NOMO-1 treated with DMSO at 0.1 percent for 48 hours (cell line): ENCODE data around the gene AQP1.

ENCODE experiments used
- DNase-seq: peaks from one replicate; lab custom pipeline; 2025; ENCODE audit not compliant: unreplicated experiment; lab: John Stamatoyannopoulos, UW

Gene AQP1

DNA sequence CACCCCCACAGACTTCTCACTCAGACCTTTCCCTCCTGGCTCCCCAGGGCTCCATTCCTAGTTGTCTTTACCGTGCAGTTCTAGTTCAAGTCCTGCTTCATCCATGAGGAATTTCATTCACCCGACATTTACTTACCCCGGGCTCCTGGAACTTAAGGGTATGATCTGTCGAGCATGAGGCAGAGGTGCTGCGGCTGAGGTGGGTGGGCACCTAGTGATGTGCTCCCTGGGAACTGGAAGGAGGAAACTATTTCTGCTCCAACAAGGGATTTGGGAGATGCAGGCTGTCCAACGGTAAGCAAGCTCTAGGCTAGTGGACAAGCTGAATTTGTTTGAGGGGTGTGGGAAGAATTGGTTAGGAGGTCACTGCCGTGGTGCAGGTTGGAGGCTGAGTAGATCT lies 30.2 kb upstream of the AQP1 start:
- DNase-seq = no peak

DNA sequence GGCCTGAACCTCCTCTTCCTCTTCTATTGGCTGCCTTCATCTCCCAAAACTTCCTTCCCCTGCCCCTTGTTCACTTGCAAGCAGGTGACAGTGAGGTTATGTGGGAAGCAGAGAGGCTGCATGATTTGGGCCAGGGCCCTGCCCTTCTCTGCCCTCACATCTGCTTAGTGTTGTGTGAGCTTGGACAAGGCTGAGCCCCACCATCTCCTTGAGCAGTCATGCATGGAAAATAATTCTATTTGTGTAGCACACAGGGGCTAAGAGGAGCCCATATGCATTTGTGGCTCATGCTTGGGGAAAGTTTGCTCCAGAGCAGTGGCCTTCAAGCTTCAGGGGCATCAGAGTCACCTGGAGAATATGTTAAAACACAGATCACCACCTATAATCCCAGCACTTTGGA lies 26.8 kb upstream of the AQP1 start:
- DNase-seq = no peak

DNA sequence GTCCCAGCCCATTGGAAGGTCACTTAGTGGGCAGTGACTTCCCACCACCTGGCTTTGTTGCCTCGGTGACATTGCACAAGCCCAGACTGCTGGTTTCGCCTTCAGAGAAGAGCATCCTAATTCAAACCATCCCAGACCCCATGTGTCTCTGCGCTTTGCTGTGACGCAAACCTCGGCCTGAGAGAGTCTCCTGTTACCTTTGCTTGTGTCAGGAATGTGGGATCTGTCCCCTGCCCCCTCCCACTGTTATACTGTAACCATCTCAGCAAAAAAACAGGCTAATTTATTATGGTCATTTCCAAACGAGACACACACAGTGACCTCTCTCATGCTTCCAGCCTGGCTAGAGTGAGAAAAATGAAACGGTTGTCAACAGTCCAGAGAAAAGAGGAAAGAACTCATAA lies 25.0 kb upstream of the AQP1 start:
- DNase-seq = no peak

DNA sequence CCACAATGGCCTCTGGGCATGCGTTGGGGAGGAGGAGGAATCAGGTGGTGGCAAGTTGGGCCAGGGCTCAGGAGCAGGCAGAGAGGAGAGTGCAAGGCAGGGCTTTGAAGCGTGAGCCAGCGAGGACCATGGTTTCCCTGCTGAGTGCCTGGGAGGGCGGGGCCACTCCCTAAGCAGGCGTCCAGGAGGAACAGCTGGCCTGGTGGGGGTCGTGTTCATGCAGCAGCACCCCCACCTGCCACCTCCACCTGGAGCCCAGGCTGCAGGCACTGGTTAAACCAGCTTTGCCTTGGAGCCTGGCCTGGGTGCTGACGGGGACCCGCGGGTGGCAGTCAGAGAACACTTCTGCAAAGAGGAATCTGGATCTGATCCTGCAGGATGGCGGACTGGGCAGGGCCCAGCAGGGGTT lies 24.2 kb upstream of the AQP1 start:
- no peak for DNase-seq

DNA sequence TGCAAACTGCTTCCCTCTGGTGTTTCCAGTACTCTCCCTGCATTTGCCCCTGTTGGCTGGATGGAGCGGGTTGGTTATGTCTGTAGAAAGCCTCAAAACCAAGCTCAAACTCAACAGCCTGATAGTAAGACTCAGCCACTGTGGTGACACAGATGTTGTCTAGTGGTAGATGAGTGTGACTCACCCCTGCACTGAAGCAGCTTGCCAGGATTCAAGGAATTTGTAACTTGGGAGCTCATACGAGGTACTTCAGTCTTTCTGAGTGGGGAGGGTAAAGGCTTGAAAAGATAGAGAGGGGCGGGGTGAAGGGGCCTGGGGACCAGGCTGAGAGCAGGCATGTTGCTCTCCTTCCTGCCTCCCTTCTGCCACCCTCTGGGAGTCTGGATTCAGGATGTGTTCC lies 22.9 kb upstream of the AQP1 start:
- no peak for DNase-seq

DNA sequence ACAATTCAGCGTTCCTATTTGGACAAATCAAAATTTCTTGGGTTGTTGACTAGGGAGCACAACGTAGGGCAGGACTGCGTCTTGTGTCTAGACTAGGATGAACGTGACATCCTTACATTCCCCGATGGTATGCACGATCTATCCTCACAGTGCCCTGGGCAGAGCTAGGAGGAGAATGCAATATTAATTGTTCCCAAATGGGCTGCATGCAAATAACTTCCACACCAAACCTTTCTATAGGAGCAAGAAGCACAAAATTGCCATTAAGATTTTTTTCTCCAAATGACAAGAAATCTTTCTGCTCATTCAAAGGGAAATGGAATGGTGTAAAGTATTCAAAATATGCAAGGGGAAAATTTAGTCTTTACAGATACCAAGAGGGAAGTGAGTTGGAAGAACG lies 21.4 kb upstream of the AQP1 start:
- no peak for DNase-seq

DNA sequence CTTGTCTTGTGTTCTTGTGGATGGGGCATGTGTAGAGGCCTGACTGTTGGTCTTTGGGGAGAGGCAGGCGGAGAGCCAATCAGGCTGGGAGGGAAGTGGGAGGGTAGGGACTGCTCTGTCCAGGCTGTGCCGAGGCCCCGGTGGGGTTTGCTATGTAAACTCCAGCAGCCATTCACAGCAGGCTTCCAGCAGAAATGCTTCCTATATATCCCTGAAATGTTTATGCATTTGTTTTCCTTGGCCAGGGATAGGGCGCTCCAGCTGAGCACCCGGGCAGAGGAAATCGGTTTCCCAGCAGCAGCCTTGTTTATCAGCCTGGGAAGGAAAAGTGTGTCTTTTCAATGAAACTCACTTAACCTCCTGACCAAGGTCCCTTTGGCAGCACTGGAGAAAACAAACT lies 18.3 kb upstream of the AQP1 start:
- no peak for DNase-seq

DNA sequence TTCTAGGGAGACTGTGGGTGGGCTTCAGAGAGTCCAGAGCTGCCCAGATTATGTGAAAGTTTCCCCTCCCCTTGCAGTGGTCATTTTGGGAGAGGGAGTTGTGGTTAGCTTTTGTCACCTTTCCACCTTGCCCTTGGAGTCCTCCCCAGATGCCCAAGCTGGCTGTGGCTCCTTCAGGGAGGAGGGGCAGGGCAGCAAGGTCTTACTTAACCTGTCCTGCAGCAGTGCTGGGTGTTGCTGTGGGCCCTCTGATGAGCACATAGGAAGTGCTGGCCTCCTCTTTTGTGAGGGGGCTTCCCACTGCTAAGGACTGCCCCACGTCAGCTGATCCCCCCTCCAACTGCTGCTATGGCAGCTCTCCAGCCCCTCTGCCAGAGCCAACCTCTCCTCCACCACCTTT lies 17.6 kb upstream of the AQP1 start:
- DNase-seq = no peak

DNA sequence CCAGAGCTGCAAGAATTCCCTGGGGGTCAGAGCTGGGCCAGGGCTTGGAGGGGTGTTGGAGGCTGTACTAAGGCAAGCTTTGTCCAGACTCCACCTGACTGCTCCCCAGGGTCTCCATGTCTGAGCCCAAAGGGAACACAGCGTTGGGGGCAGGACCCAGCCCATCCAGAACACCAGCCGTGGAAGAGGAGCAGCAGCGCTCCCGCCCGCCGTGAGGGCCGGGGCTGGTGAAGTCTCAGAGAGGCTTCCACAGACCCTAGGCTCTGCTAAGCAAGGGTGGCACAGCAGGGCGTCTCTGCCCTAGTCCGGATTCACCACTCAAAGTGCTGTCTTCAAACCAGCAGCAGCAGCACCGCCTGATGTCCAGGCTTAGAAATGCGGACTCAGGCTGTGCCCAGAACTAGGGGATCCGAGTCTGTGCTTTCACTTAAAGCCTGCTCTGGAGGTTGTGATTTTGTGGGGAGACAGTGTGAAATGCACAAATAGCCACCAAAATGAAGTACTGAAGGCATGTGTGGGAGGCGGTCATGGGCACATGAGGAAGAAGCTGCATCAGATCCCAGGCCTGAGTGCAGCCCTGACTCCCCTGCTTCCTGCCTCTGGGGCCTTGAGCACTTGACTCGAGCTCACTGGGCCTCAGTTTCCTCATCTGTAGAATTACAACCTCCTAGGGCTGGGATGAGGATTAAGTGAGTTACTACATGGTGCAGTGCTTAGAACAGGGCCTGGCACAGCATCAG lies 16.6 kb upstream of the AQP1 start:
- no peak for DNase-seq

DNA sequence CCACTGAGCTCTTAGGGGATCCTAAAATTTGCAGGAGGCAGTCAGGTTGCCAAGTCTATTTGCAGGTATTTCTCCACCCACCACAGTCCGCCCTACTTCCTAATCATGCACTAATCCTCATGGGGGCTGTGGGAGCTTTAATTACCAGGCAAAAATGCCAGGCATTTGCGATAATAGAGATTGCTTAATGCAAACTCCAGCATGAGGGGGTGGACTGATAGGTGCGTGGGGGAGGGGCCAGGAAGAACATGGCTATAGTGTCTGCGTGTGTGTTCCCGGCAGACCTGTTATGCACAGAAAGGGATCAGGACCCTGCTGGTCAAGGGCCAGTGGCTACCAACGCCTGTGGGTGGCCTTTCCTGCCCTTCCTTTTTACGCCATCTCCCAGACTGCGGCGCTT lies 15.6 kb upstream of the AQP1 start:
- no peak for DNase-seq

DNA sequence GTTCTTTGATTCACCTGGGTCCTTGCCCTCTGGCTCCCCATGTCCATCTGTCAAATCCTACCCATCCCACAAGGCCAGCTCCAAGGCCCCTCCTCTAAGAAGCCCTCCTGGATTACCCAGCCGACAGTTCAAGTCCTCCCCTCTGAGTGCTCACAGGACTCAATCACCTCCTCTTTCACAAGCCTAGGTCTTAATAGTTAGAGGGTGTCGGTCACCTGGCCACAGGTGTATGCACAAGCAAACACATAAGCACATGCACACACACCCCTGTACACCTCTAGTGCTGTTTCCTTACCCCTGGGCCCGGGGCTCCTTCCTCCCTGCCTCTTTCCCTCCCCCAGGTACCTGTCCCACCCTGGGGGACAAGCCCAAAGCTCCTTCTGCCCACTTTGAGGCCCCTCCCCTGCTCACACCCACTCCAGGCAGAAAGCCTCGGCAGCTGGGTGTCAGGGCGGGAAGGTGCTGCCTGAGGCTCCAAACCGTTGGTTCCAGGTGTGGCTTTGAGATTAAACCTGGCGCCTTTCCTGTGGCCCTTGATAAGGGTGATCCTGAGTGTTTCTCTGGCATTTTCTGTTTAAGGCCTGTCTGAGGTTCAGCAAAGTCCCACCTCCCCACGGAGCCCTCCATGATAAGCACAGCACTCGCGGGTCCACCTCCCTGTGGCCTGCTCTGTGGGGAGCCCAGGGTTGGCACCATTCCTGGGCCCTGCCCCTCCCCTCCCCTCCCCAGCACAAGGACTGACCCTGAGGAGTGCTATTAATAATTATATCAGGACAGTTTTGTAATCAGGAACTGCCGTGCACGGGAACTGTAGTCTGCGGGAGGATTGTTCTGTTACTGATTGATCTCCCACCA lies 14.6 kb upstream of the AQP1 start:
- no peak for DNase-seq

DNA sequence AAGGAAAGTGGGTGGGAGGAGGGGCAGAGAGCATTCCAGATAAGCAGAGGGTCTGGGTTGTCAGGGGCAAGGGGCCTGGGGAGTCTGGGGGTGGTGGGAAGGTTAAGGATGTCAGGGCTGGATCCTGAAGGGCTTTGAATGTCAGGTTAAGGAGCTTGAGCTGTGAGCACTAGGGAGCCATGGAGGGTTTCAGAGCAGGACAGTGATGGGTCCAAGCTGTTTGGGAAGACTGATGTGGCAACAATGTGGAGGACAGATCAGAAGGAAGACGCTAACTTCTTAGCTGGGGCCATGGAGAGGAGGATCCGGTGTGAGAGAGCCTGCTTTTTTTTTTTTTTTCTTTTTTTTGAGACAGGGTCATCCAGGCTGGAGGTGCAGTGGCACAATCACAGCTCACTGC lies 13.9 kb upstream of the AQP1 start:
- no peak for DNase-seq

DNA sequence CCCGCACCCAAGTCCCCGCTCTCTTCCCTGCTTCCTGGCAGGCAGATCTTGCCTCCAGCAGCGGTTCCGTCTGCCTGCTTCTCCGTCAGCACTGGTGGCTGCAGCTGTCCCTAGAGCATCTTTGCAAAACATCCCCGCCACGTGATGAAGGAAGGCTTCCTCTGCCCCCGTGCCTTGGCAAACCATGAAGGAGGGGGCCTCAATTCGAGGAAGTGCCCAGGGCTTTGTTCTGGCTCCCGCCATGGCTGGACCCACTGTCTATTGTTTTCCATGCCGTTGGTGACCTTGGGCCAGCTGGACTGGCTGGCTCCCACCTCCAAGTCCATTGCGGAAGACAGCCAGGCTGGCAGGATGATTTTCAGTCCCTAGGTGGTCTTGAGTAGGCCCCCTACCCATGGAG lies 13.2 kb upstream of the AQP1 start:
- DNase-seq = no peak

DNA sequence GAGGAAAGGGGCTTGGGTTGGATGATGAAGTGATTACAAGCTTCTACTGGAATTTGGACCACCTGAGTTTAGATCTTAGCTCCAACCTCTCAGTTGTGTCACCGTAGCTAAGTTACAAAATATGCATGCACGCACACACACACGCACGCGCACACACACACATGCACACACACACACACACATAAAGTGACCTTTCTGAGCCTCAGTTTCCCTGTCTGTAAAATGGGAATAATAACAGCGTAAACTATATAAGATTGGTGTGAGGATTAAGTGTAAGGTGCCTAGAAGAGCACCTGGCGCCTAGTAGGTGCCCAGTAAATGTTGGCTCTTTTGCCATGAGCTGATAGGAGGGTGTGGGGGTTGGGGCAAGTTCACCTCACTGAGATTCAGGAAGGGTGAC lies 12.6 kb upstream of the AQP1 start:
- DNase-seq = no peak

DNA sequence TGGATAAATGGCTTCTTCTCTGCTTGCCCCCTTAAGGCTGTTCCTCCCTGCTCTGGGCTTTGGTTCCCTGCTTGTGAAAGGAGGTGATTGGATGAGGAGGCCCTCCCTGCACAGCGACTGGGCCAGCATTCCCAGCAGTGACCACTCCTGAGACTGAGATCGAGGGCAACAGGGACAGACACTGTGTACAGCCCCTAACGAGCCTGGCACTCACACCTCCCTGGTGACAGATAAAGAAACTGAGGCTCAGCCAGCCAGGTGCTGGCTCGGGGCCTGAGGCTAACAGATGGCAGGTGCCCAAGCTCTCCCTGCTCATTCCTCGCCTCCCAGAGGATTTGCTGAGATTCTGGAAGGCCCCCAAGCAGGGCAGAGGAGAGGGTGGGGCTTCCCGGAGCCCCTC lies 12.0 kb upstream of the AQP1 start:
- DNase-seq = no peak

DNA sequence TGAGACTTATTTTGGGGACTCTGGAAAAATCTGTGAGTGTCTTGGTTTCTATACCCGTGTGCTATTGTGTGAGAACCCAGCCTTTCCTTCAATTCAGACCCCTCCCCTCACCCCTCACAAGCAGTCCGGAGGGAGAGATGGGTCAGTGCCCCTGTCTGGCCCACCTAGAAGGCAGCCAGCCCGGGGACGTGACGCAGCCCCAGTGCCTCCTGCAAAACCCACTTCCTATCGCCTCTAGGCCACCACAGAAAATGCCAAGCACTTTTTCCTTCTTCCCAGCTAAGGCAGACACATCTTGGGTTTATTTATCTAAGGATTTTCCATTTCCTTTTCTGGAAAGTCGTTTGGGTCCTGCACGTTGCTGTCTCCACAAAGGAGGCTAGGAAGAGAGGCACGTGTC lies 11.6 kb upstream of the AQP1 start:
- no peak for DNase-seq

DNA sequence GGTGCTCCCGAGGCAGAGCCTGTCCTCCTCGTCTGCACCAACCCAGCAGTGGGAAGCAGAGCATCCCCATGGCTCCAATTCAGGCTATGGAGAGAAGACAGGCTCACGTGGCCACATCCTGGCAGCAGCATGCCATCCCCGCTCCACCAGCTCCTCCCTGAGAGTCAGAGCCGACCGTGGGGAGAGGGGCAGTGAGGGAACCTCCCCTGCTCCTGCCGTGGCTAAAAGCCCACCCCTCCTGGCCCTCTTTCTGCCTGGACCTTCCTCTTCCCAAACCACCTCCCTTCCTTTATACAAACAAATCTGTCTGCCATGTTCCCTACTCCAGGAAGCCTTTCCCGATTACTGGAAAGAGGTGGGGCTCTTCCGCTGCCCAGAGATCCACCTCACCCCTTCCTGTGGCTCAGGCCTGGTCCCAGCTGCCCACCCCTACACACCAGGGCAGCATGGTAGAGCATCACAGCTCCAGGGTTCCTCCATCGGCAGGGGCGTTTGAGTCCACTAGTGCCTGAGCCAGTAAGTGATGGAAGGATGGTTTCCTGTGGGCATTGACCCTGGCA lies 10.8 kb upstream of the AQP1 start:
- DNase-seq = no peak

DNA sequence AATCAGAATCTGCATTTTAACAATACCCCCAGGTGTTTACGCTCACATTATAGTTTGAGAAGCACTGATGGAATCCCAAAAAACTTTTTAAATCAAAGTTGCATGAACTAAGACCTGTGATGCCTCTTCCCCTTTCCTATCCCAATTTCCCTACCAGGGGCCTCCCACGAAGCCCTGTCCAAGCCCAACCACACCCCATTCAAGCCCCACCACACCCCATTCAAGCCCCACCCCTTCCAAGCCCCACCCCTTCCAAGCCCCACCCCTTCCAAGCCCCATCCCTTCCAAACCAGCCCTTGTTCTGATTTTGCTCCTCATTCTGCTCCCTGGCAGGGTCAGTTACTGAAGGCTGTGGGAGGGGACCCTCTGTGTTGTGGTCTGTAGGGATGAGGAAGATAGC lies 9.8 kb upstream of the AQP1 start:
- DNase-seq = no peak

DNA sequence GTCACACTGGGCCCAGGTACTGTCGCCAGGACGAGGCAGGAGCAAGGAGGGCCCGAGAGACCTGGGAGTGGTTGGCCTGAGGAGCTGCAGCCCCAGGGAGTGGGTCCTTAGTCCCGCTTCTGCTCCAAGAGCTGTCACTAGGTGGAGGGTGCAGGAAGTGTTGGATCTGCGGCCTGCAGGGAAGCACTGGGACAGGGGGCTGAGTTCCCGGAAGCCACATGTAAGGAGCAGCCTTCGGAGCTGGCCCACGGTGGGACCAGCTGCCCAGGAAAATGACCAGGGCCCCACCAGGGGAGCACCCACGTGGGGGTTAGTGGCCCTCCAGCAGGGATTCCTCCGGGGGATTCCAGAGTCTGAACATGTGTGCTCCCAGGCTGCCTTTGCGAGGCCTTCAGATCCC lies 9.2 kb upstream of the AQP1 start:
- no peak for DNase-seq

DNA sequence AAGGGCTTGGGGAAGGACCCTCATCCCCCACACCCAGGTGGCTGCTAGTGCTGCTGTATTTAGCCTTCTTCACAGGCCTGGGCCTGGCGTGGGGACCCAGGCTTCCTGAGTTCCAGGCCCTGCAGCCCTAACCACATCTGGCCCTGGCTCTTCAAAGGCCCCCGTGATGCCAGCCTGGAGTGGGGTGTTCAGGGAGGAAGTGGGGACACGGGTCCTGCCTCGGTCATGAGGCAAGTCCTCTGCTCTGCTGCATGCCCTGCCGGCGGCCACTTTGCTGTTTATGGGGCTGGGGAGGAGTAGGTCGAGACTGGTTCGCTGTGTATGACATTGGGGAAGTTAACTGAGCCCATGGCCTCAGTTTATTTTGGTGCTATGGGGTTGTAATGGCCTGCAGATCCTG lies 8.5 kb upstream of the AQP1 start:
- no peak for DNase-seq

DNA sequence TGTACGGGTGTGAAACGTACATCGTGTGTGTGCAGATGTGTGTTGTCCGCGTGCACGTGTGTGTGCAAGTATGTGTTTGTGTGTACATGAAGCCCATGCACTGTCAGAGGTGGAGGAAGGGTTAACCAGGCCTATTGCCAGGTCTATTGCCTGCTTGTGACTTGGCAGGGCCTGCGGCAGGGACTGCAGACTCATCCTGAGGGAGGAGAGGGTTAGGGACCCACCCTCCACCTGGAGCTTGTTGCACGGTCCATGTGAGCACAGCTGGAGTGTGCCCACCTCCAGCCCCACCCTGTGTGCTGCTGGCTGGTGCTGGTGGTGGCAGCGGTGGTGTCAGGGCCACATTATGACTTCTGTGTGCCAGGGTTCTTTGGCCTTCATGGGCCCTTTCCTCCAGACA lies 7.1 kb upstream of the AQP1 start:
- no peak for DNase-seq
